ENCODE measurements around the gene SST. TPM values are rescaled to one million over a fixed set of nuclear protein-coding genes. Genes with fewer than 3 reads are reported as not detected.
A peak's percentile ranks its signal among the peaks of the same experiment; 100 is the strongest.
"Not testable (repeated sequence)": the region's sequence is repeated elsewhere in the genome, so short reads cannot be mapped to it uniquely, and the experiment has no call there.

SST gene
- polyA plus RNA-seq, 1 experiment, result 0.15 TPM

DNA sequence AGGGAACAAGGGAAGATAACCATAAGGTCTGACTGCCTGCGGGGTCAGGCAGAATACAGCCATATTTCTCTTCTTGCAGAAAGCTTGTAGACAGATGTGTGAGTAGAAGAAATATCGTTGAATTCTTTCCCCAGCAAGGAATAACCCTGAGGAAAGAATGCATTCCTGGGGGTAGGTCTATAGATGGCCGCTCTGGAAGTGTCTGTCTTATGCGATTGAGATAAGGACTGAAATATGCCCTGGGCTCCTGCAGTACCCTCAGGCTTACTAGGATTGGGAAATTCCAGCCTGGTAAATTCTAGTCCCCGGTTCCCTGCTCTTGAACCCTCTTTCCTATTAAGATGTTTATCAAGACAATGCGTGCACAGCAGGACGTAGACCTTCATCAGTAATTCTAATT, 15.8 kb upstream of the SST start:
- Histone ChIP-seq H3K27me3 (ENCODE audit: control insufficient read depth, insufficient read depth, low read length) (peaks cover 6% of the 10 kb centered on the region), H3K36me3 (ENCODE audit: control insufficient read depth, insufficient read depth, low read length) (no peaks in the 10 kb centered on the region), H3K4me3 (ENCODE audit: low read depth, low read length) (no peak overlapping the region)
- TF ChIP-seq, protein P1, sequence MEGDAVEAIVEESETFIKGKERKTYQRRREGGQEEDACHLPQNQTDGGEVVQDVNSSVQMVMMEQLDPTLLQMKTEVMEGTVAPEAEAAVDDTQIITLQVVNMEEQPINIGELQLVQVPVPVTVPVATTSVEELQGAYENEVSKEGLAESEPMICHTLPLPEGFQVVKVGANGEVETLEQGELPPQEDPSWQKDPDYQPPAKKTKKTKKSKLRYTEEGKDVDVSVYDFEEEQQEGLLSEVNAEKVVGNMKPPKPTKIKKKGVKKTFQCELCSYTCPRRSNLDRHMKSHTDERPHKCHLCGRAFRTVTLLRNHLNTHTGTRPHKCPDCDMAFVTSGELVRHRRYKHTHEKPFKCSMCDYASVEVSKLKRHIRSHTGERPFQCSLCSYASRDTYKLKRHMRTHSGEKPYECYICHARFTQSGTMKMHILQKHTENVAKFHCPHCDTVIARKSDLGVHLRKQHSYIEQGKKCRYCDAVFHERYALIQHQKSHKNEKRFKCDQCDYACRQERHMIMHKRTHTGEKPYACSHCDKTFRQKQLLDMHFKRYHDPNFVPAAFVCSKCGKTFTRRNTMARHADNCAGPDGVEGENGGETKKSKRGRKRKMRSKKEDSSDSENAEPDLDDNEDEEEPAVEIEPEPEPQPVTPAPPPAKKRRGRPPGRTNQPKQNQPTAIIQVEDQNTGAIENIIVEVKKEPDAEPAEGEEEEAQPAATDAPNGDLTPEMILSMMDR (IDR thresholded peaks at IDR 0.05; ENCODE audit: insufficient read depth, low read depth, low read length), result no peak
- CTCF ChIA-PET, result interaction anchor here (11.0 kb wide), 1 partner anchor 364 kb away, joined by 543 read pairs; no protein-coding TSS in a partner anchor
- POLR2A ChIA-PET, result no interaction called here
- DNase-seq (ENCODE audit: low read depth), result no peak

- CTCF ChIA-PET, result interaction anchor here (1.0 to 11.0 kb wide), 5 partner anchors 8 to 835 kb away, joined by 3 to 543 read pairs (median 118); no protein-coding TSS in a partner anchor
- H3K4me3 ChIP-seq (ENCODE audit: low read depth, low read length), result no peak overlapping the region
- H3K27me3 ChIP-seq (ENCODE audit: control insufficient read depth, insufficient read depth, low read length), result peaks cover 5% of the 10 kb centered on the region
- H3K36me3 ChIP-seq (ENCODE audit: control insufficient read depth, insufficient read depth, low read length), result no peaks in the 10 kb centered on the region
- DNase-seq (ENCODE audit: low read depth), result no peak
- TF ChIP-seq, protein P1 (IDR thresholded peaks at IDR 0.05; ENCODE audit: insufficient read depth, low read depth, low read length), result no peak
- POLR2A ChIA-PET, result no interaction called here
These were observed 14.7 kb upstream of the SST start for GRCh38 chr3:187684880-187685279.

GRCh38 chr3:187684444-187684843, 14.2 kb upstream of the SST start:
- Histone ChIP-seq H3K36me3 (ENCODE audit: control insufficient read depth, insufficient read depth, low read length) (no peaks in the 10 kb centered on the region), H3K4me3 (ENCODE audit: low read depth, low read length) (no peak overlapping the region), H3K27me3 (ENCODE audit: control insufficient read depth, insufficient read depth, low read length) (peaks cover 5% of the 10 kb centered on the region)
- DNase-seq (ENCODE audit: low read depth), result no peak
- ChIA-PET CTCF (interaction anchor here (1.0 to 11.0 kb wide), 6 partner anchors 8 to 835 kb away, joined by 3 to 543 read pairs (median 61); no protein-coding TSS in a partner anchor), POLR2A (no interaction called here)
- TF ChIP-seq, protein P1 (IDR thresholded peaks at IDR 0.05; ENCODE audit: insufficient read depth, low read depth, low read length), result no peak

DNA sequence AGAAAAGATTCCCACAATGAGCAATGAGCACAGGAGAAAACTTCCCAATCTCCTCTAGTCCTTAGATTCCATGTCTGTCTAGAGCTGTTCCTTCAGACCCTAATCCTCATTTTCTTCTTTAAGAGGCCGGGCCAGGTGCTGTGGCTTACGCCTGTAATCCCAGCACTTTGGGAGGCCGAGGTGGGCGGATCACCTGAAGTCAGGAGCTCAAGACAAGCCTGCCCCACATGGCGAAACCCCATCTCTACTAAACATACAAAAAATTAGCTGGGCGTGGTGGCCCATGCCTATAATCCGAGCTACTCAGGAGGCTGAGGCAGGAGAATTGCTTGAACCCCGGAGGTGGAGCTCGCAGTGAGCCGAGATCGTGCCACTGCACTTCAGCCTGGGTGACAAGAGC, 11.6 kb upstream of the SST start:
- DNase-seq (ENCODE audit: low read depth); POLR2A ChIA-PET; H3K4me3 ChIP-seq (ENCODE audit: low read depth, low read length); H3K27me3 ChIP-seq (ENCODE audit: control insufficient read depth, insufficient read depth, low read length); H3K36me3 ChIP-seq (ENCODE audit: control insufficient read depth, insufficient read depth, low read length): not testable (repeated sequence)
- CTCF ChIA-PET, result interaction anchor here (0.6 to 11.0 kb wide), 9 partner anchors 13 to 832 kb away, joined by 3 to 543 read pairs (median 10); no protein-coding TSS in a partner anchor

DNA sequence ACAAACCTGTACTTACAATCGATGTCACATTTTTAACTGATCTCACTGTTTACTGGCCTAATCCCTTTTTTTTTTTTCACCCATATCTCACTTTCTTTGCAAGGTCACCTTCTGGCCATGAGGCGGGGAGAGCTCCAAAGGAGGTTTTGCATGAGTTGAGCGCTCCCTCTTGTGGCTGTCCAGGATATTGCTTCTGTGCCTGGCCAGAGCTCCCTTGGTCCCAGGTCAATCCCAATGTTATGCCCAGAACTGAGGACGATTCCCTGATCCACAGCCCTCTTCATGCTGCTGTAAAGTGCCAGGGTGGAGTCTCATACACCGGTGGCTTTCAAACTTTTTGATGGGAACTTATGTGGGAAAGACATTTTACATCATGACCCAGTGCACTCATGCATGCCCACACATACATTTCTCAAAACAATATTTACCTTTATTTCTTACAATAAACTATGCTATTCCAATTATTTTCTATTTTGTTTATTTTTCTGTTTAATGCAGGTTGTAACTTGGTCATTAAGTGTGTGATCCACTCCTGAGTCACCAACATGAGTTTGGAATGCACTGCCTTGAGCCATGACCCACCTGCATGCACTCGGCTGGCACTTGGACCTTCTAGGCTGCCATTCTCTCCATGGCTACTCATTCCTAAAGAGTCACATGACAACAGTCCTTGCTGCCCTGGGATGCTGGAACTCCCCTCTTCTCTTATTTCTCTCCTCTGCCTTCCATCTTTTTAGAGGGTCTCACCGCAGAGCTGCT, 9.6 kb upstream of the SST start:
- H3K36me3 ChIP-seq (ENCODE audit: control insufficient read depth, insufficient read depth, low read length), result no peaks in the 10 kb centered on the region
- DNase-seq (ENCODE audit: low read depth), result no peak

More for the DNA sequence above, 9.6 kb upstream of the SST start:
- TF ChIP-seq, protein P1 (IDR thresholded peaks at IDR 0.05; ENCODE audit: insufficient read depth, low read depth, low read length), result peak; percentile 93
- Histone ChIP-seq H3K4me3 (ENCODE audit: low read depth, low read length) (no peak overlapping the region), H3K27me3 (ENCODE audit: control insufficient read depth, insufficient read depth, low read length) (no peaks in the 10 kb centered on the region; the same call in 1 of the 2 replicates)
- POLR2A ChIA-PET, result interaction anchor here (0.6 to 1.0 kb wide), 2 partner anchors 360 to 387 kb away, joined by 3 to 8 read pairs; no protein-coding TSS in a partner anchor
- CTCF ChIA-PET, result interaction anchor here (0.5 to 11.0 kb wide), 72 partner anchors 9 to 1275 kb away, joined by 3 to 543 read pairs (median 5); partner anchors contain the start of genes MASP1, RPL39L, RTP2 and SST
